Stimulated activated CD4-positive, alpha-beta T cell treated with anti-CD3 and anti-CD28 coated beads, Interleukin-1b, Interleukin-23, amount 100 ng/mL, for 48 hours (primary cell): ENCODE results near the gene GOLGA5.
"Not testable (repeated sequence)": the region's sequence is repeated elsewhere in the genome, so short reads cannot be mapped to it uniquely, and the experiment has no call there.

Source experiments
- DNase-seq: peaks from one replicate; pipeline ENCODE4 v3.0.0-alpha.2; 2020

Gene GOLGA5

GRCh38 chr14:92832137-92832700 is 38.1 kb downstream of the GOLGA5 start:
- no peak for DNase-seq

- no peak for DNase-seq
Observed at GRCh38 chr14:92841930-92842329, 47.8 kb downstream of the GOLGA5 start.

GRCh38 chr14:92844204-92844603 is 50.1 kb downstream of the GOLGA5 start:
- DNase-seq, result peak; percentile 48

- peak; percentile 43 for DNase-seq
Observed at GRCh38 chr14:92846162-92846897, 52.2 kb downstream of the GOLGA5 start.

- no peak for DNase-seq
Observed at GRCh38 chr14:92847278-92847677, 53.2 kb downstream of the GOLGA5 start.

- DNase-seq, result no peak
Observed at GRCh38 chr14:92847749-92848148, 53.6 kb downstream of the GOLGA5 start.

GRCh38 chr14:92848887-92849286 is 54.8 kb downstream of the GOLGA5 start:
- no peak for DNase-seq

GRCh38 chr14:92850492-92850891 is 56.4 kb downstream of the GOLGA5 start:
- DNase-seq, result no peak

- not testable (repeated sequence) for DNase-seq
Observed at GRCh38 chr14:92853136-92853535, 59.0 kb downstream of the GOLGA5 start.

- no peak for DNase-seq
Observed at GRCh38 chr14:92860049-92860840, 66.1 kb downstream of the GOLGA5 start.

- DNase-seq, result no peak
Observed at GRCh38 chr14:92861856-92862745, 68.0 kb downstream of the GOLGA5 start.

- DNase-seq, result no peak
Observed at GRCh38 chr14:92863286-92864080, 69.4 kb downstream of the GOLGA5 start.

GRCh38 chr14:92865674-92866073 is 71.6 kb downstream of the GOLGA5 start:
- DNase-seq, result no peak

GRCh38 chr14:92866181-92866752 is 72.2 kb downstream of the GOLGA5 start:
- no peak for DNase-seq

- no peak for DNase-seq
Observed at GRCh38 chr14:92866901-92867865, 73.1 kb downstream of the GOLGA5 start.

- no peak for DNase-seq
Observed at GRCh38 chr14:92874962-92875661, 81.0 kb downstream of the GOLGA5 start.

- DNase-seq, result no peak
Observed at GRCh38 chr14:92877757-92878431, 83.8 kb downstream of the GOLGA5 start.

GRCh38 chr14:92880351-92880750 is 86.2 kb downstream of the GOLGA5 start:
- no peak for DNase-seq

GRCh38 chr14:92880851-92881250 is 86.7 kb downstream of the GOLGA5 start:
- DNase-seq, result no peak
